Breast epithelium (tissue), 4 donors: ENCODE results near the gene TIMD4. TPM values are rescaled to one million over a fixed set of nuclear protein-coding genes. Genes with fewer than 3 reads are reported as not detected.

Experiments used
- DNase-seq, 2 donors: peaks; one replicate each; pipeline ENCODE4 v3.0.0-alpha.2; 2019; ENCODE audit warnings: low spot score in 2 of 2
- H3K27ac ChIP-seq, 2 donors: fragments of 200-600 bp; sonication (generic) in 1 of 2; one replicate each; pipeline ENCODE4 v1.5.1; 2016 to 2019; ENCODE audit warnings: mild to moderate bottlenecking in 1 of 2
- H3K27me3 ChIP-seq, 2 donors: fragments of 200-600 bp; sonication (generic) in 1 of 2; one replicate each; pipeline versions ENCODE4 v1.5.1 to v1.6.0; 2017 to 2019; ENCODE audit warnings: control low read depth in 1 of 2, mild to moderate bottlenecking in 1 of 2
- H3K36me3 ChIP-seq: fragments of 200-600 bp; one replicate; pipeline ENCODE4 v1.5.1; 2019
- H3K4me1 ChIP-seq, 2 donors: fragments of 200-600 bp; sonication (generic); one replicate each; pipeline ENCODE4 v1.5.1; 2016 to 2019; ENCODE audit warnings: control low read depth in 1 of 2
- H3K4me3 ChIP-seq, 3 donors: fragments of 200-600 bp; sonication (generic); 1 replicate in 2 of 3; 2 replicates in 1 of 3; pipeline ENCODE4 v1.5.1; 2016 to 2019; ENCODE audit warnings: mild to moderate bottlenecking in 3 of 3, moderate library complexity in 2 of 3
- H3K9me3 ChIP-seq, 2 donors: fragments of 200-600 bp; sonication (generic) in 1 of 2; one replicate each; pipeline ENCODE4 v1.5.1; 2016 to 2019; ENCODE audit warnings: control low read depth in 1 of 2
- POLR2A ChIP-seq: fragments of 450-650 bp; IDR thresholded peaks from one replicate; pipeline ENCODE4 v1.6.1; 2016; ENCODE audit warnings: antibody characterized with exemption, mild to moderate bottlenecking, moderate library complexity
- POLR2AphosphoS5 ChIP-seq, 3 donors: sonication (generic); formaldehyde crosslinking; IDR thresholded peaks; one replicate each; pipeline ENCODE4 v1.6.1; 2017; ENCODE audit warnings: antibody characterized with exemption in 3 of 3
- intact Hi-C: fragments of 100-400 bp; cut with DNase I; formaldehyde crosslinking; loops from one replicate; pipeline ENCODE4 v1.15.1; 2023; ENCODE audit warnings: low total_unique reads
- total RNA-seq, 3 donors: library from RNA; depleted of rRNA; stranded (reverse); fragments of >200 nt; gene quantifications; one replicate each; pipeline ENCODE4 v1.1.0, GENCODE V29; 2016
- TF ChIP-seq, protein P1 (sequence below), 3 donors: fragments of 450-650 bp; IDR thresholded peaks; one replicate each; pipeline ENCODE4 v1.5.1; 2016 to 2017; ENCODE audit warnings: antibody characterized with exemption in 3 of 3, mild to moderate bottlenecking in 3 of 3, moderate library complexity in 3 of 3

Gene TIMD4
- total RNA-seq, 3 donors from 2014 or later: 0.88 to 2.4 TPM; not detected in 1

DNA sequence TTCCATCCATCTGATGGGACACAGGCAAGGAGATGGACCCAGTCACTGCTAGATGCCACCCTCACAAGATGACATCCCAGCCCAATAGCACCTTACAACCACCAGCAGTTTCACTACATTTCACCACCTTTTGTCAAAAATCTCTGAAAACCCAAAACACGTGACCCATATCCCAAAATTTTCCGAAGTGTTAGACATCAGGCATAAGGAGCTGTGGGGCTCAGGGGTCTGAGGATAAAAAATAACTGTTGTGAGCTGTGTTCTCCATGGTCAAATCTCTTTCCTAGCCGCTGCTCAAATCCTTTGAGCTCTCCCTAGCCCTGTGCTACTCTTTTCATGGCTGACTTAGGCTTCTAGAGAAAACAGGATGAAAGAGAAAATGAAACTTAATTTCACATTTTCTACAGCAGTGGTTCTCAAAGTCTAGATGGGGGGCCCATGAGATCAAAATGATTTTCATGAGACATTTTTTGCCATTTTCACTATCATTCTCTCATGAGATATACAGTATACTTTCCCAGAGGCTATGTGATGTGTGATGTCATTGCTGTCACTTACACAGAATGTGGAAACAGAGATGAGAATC is 40.7 kb downstream of the TIMD4 start:
- Histone ChIP-seq H3K4me1 (no peaks in the 10 kb centered on the region), H3K9me3 (no peaks in the 10 kb centered on the region), H3K4me3 (no peak overlapping the region), H3K36me3 (no peaks in the 10 kb centered on the region), H3K27ac (no peak overlapping the region), H3K27me3 (no peaks in the 10 kb centered on the region)
- intact Hi-C loops: no loop called here
- TF ChIP-seq POLR2AphosphoS5 (IDR thresholded peaks at IDR 0.05) (no peak), POLR2A (no peak)
- TF ChIP-seq, protein P1, sequence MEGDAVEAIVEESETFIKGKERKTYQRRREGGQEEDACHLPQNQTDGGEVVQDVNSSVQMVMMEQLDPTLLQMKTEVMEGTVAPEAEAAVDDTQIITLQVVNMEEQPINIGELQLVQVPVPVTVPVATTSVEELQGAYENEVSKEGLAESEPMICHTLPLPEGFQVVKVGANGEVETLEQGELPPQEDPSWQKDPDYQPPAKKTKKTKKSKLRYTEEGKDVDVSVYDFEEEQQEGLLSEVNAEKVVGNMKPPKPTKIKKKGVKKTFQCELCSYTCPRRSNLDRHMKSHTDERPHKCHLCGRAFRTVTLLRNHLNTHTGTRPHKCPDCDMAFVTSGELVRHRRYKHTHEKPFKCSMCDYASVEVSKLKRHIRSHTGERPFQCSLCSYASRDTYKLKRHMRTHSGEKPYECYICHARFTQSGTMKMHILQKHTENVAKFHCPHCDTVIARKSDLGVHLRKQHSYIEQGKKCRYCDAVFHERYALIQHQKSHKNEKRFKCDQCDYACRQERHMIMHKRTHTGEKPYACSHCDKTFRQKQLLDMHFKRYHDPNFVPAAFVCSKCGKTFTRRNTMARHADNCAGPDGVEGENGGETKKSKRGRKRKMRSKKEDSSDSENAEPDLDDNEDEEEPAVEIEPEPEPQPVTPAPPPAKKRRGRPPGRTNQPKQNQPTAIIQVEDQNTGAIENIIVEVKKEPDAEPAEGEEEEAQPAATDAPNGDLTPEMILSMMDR (IDR thresholded peaks at IDR 0.05): no peak
- no peak for DNase-seq

DNA sequence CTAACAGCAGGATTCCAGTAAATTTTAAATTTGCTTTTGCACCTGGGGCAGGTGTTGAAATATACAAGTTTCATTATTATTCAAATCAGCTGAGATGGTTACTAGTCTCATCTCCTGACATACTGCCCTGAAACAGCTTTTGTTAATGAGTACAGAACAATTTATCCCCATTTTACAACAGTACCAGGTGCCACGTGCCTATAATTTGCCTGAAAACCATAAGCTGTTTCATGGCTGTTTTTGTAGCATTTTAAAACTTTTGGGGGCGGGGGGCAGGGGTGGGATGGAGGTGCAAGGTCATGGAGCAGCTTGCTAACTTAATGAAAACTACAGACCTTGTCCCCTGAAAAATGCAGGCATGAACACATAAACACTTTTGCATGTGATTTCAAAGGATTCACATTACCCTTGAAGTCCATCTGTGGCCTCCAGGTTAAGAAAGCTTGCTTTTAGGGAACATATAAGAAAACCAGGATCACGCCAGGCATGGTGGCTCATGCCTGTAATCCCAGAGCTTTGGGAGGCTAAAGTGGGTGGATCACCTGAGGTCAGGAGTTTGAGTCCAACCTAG is 42.1 kb downstream of the TIMD4 start:
- H3K4me1 ChIP-seq: no peaks in the 10 kb centered on the region
- H3K4me3 ChIP-seq: no peak overlapping the region
- no peak for TF ChIP-seq POLR2A
- TF ChIP-seq, protein P1 (IDR thresholded peaks at IDR 0.05): no peak
- no peak for TF ChIP-seq POLR2AphosphoS5 (IDR thresholded peaks at IDR 0.05)
- H3K36me3 ChIP-seq: no peaks in the 10 kb centered on the region
- no peaks in the 10 kb centered on the region for H3K27me3 ChIP-seq
- DNase-seq: no peak
- no peak overlapping the region for H3K27ac ChIP-seq
- intact Hi-C loops: no loop called here
- H3K9me3 ChIP-seq: no peaks in the 10 kb centered on the region

DNA sequence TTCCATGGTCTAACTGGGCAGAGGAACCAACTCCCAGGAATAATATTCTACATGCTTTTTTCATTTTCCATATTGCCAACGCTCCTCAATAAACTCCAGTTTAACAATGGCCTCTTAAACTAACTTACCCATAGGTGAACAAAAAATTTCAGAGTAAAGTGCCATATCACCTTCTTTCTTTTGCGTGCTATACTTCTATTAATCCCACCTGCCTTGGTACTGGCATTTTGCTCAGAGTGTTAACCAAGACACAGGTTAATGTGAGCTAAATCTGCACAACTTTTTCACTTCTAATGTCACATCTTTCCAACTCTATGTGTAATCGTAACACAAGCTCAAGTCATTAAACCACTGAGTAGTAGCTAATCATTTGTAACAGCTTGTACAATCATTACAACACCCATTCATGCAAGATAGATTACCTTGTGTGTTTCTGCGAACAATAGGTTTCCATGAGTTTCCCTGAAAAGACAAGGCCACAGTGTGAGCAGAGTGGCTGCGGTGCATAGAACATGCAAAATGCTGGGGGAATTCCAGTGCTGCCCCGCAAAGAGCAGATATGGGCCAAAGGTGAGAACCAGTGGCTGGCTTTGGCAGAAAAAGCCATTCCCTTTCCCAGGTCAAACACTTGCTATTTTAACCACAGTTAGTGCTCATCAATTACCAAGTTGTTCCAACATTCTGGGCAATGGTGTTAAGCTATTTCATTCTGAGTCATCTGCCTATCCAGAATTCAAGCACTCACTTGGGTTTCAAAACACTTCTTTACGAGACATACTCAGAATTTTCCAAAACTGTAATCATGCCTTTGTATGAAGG is 42.8 kb downstream of the TIMD4 start:
- H3K27me3 ChIP-seq: no peaks in the 10 kb centered on the region
- H3K27ac ChIP-seq: no peak overlapping the region
- no peaks in the 10 kb centered on the region for H3K36me3 ChIP-seq
- H3K4me3 ChIP-seq: no peak overlapping the region
- H3K4me1 ChIP-seq: no peaks in the 10 kb centered on the region
- TF ChIP-seq POLR2A (no peak), POLR2AphosphoS5 (IDR thresholded peaks at IDR 0.05) (no peak)
- TF ChIP-seq, protein P1 (IDR thresholded peaks at IDR 0.05): no peak
- no peak for DNase-seq
- no peaks in the 10 kb centered on the region for H3K9me3 ChIP-seq
- intact Hi-C loops: no loop called here

DNA sequence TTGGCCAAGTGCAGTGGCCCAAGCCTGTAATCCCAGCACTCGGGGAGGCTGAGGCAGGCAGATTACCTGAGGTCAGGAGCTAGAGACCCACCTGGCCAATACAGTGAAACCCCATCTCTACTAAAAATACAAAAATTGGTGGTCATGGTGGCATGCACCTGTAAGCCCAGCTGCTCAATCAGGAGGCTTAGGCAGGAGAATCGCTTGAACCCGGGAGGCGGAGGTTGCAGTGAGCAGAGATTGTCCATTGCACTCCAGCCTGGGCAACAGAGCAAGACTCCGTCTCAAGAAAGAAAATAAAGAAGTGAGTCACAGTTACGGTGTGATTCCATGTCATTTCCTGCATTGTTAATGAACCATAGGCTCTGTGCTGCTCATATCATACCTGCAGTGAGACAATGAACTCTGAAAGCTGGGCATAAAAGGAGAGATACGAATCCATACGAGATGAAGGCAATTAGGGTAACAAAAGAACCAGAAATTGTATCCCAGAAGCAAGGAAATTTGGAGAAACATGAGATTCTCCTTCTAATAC is 44.6 kb downstream of the TIMD4 start:
- H3K9me3 ChIP-seq: no peaks in the 10 kb centered on the region
- H3K36me3 ChIP-seq: no peaks in the 10 kb centered on the region
- TF ChIP-seq POLR2A (no peak), POLR2AphosphoS5 (IDR thresholded peaks at IDR 0.05) (no peak)
- TF ChIP-seq, protein P1 (IDR thresholded peaks at IDR 0.05): no peak
- no peaks in the 10 kb centered on the region for H3K4me1 ChIP-seq
- no peak overlapping the region for H3K4me3 ChIP-seq
- H3K27me3 ChIP-seq: no peaks in the 10 kb centered on the region
- no peak overlapping the region for H3K27ac ChIP-seq
- intact Hi-C loops: no loop called here
- no peak for DNase-seq

DNA sequence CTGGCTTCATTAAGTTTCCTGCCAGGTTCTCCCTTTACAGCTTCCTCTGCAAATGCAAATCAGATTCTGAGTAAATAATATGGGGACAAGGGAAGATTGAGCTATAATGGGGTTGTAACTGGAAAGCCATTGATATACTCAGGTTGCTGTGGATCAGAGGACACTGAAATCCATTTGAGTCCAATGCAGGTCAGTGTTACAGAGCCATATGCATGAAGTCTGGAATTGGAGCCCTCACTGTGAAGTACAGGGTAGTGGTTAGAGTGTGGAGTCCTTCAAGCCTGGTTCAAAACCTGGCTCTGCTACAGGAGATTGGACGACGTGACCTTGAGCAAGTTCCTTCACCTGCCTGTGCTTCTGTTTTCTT is 48.7 kb downstream of the TIMD4 start:
- DNase-seq: no peak
- no peak overlapping the region for H3K4me3 ChIP-seq
- no peaks in the 10 kb centered on the region for H3K9me3 ChIP-seq
- H3K27me3 ChIP-seq: no peaks in the 10 kb centered on the region
- no peaks in the 10 kb centered on the region for H3K4me1 ChIP-seq
- intact Hi-C loops: no loop called here
- H3K27ac ChIP-seq: no peak overlapping the region
- no peak for TF ChIP-seq POLR2AphosphoS5 (IDR thresholded peaks at IDR 0.05)
- TF ChIP-seq POLR2A: no peak
- TF ChIP-seq, protein P1 (IDR thresholded peaks at IDR 0.05): no peak
- H3K36me3 ChIP-seq: no peaks in the 10 kb centered on the region
